Left renal cortex interstitium (tissue), 4 donors: Measurements from ENCODE around the gene FMN2. TPM values are rescaled to one million over a fixed set of nuclear protein-coding genes. Genes with fewer than 3 reads are reported as not detected.
A peak's percentile ranks its signal among the peaks of the same experiment; 100 is the strongest.
"Not testable (repeated sequence)": the region's sequence is repeated elsewhere in the genome, so short reads cannot be mapped to it uniquely, and the experiment has no call there.

ENCODE experiments used
- DNase-seq, 4 donors: peaks; one replicate each; pipeline ENCODE4 v3.0.0-alpha.2; 2013; ENCODE audit warnings: low read depth in 4 of 4, low spot score in 2 of 4, missing footprints in 1 of 4
- polyA plus RNA-seq, 4 donors: library from polyadenylated mRNA; unstranded; fragments of 120-200 nt; gene quantifications; one replicate each; pipeline ENCODE4 v1.2.1, GENCODE V29; 2013; ENCODE audit not compliant: insufficient read length in 4 of 4

FMN2 gene
- polyA plus RNA-seq, 4 donors, result 3.8 to 8.8 (median 6.1) TPM

- no peak for DNase-seq
Observed at GRCh38 chr1:240134596-240134995, 42.9 kb downstream of the FMN2 start.

- no peak for DNase-seq
Observed at GRCh38 chr1:240136402-240136801, 44.7 kb downstream of the FMN2 start.

DNA sequence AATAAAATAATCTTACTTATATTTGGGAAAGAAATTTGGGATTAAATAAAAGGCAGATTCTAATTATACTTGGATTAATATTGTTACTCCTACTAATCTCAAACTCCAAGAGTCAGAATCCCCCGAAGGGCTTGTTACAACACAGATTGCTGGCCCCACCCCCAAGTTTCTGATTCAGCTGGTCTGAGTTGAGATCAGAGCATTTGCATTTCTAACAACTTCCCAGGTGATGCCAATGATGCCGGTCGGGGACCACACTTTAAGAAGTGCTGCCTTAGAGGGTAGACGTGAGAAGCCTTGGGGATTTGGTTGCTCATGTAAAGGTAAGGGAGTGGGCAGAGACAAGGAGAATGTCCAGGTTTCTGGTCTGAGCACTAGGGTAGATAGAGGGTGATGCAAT is 47.2 kb downstream of the FMN2 start:
- DNase-seq, result no peak

GRCh38 chr1:240139511-240139910 is 47.8 kb downstream of the FMN2 start:
- no peak for DNase-seq

GRCh38 chr1:240145120-240145519 is 53.4 kb downstream of the FMN2 start:
- no peak for DNase-seq

GRCh38 chr1:240148333-240148732 is 56.6 kb downstream of the FMN2 start:
- no peak for DNase-seq

DNA sequence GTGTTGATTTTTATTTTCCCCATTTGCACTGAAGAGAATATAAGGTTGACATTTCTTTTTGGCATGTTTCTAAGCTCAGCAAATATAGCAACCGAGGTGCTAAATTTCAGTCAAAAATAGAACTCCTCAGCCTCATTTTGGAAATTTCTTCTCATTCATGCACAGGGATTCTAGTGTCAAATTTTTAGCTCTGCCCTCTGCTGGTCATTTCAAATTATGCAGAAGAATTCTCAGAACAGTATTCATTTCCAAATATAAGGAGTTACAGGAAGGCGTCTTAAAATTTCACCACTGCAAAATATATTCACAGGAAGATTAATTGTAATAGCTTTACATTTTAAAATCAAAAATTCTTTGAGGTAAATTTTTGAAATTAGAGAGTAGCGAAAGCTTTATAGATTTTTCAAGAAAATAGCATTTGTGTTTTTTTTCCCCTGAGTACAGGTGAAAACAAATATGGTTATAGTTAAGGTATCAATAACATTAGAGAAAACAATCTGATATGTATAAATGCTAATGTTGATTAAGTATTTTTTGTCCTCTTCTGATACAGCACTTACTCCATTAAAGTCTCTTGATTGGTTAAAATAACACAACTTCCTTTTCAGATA is 57.9 kb downstream of the FMN2 start:
- peak; percentile 6 to 24 (median 16) for DNase-seq

GRCh38 chr1:240151136-240151735 is 59.6 kb downstream of the FMN2 start:
- DNase-seq, result no peak

- DNase-seq, result no peak
Observed at GRCh38 chr1:240152611-240153297, 61.1 kb downstream of the FMN2 start.

DNA sequence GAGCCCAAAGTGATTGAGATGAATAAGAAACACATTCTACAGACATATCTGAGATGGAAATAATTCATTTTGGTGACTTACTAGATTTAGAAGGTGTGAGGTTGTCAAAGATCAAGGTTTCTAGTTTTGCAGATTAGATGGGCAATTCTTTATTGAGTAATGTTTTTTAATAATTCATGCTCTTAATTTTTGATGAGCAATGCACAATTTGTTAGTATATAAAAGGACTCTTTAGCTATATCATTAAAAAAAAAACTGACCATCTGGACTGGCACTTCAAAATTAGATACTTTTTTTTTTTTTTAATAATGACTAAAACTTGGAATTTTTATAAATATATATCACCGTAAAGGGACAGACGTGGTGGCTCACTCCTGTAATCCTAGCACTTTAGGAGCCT is 63.9 kb downstream of the FMN2 start:
- DNase-seq, result no peak

DNA sequence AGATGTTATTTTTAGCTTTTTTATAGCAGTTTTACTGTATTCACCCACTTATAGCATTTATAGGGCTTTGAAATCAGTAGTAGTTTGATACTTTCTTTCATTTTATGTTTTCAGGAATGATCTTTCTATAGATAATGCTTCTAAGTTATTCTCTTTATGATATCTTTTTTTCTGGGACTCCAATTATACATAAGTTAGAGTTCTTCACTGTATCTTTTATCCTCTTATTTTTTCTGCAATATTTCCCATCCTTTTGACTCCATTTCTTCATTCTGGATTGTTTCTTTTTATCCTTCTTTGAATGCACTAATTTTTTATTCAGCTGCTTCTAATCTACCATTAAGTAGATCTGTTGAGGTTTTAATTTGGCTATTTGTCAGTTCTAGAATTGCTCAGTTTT is 73.1 kb downstream of the FMN2 start:
- no peak for DNase-seq

DNA sequence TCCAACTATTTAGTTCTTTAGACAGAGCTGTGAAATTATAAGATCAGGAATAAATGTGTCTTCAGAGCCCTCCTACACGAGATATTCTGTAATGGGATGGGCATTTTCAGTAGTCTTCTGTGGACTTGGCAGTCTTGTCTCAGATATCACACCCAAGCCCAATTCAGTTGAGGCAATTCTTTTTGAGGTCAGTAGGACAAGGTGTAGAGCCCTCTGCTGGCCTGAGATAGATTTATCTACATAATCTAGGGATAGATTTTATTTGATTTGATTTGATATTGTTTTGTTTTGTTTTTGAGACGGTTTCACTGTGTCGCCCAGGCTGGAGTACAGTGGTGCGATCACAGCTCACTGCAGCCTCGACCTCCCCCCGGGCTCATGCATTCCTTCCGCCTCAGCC is 77.5 kb downstream of the FMN2 start:
- DNase-seq, result no peak

- no peak for DNase-seq
Observed at GRCh38 chr1:240170266-240170665, 78.6 kb downstream of the FMN2 start.

- DNase-seq, result no peak
Observed at GRCh38 chr1:240170806-240171205, 79.1 kb downstream of the FMN2 start.

DNA sequence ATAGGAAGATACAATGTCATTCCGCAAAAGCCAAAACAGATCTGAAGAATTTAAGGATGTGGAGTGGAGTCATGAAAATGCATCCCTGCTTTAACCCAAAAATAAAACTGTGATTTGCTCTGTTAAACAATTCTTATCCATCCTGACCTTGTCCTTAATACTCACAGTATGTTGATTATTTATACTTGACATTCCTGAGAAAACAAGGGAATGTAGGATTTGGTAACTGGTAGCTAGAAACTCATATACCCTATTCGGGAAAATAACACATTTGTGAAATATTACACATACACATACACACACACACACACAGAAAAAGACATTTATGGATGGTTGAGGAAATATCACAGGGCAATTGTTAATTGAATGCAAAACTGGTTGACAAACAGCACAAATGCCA is 80.2 kb downstream of the FMN2 start:
- DNase-seq, result no peak

GRCh38 chr1:240173836-240174235 is 82.2 kb downstream of the FMN2 start:
- DNase-seq, result no peak

DNA sequence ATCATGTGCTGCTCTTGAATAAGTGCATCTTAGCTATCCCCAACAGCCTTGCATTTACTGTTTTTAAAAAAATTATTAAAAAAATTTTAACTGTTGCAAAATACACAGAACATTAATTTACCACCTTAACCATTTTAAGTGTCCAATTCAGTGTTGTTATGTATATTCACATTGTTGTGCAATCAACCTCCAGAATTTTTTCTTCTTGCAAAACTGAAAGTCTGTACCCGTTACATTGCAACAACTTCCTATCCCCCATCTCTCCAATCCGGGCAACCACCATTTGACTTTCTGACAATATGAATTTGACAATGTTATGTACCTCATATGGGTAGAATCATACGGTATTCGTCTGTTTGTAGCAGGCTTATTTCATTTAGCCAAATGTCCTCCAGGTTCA is 83.1 kb downstream of the FMN2 start:
- no peak for DNase-seq

DNA sequence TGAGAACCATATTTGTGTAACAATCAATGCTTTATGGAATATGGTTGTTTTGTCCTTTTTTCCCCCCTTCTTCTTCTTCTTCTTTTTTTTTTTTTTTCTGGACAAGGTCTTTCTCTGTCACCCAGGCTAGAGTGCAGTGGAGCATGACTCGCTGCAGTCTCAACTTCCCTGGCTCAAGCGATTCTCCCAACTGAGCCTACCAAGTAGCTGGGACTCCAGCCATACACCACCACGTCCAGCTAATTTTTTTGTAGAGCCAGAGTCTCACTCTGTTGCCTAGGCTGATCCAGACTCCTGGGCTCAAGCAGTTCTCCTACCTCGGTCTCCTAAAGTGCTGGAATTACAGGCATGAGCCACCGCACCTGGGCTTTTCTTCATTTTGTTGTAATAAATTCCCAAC is 86.7 kb downstream of the FMN2 start:
- no peak for DNase-seq

- DNase-seq, result not testable (repeated sequence)
Observed at GRCh38 chr1:240184682-240185081, 93.0 kb downstream of the FMN2 start.

DNA sequence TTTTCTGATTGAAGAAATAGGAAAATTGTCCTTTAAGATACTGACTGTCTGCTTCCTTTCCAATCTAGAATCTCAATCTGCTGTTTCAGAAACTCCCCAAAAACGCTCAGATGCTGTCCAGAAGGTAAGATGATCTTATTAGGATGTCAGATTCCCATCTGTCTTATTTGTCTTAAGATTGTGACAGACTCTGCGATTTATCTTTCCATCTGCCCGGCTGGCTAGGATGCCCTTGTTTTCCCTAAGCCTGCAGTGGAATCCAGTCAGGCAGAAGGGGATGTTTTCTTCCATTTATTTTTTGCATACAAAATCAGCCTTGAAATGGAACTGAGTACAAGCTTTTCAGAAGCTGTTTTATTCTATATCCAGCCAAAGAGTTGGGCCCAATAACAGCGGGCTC is 96.5 kb downstream of the FMN2 start:
- DNase-seq, result no peak

DNA sequence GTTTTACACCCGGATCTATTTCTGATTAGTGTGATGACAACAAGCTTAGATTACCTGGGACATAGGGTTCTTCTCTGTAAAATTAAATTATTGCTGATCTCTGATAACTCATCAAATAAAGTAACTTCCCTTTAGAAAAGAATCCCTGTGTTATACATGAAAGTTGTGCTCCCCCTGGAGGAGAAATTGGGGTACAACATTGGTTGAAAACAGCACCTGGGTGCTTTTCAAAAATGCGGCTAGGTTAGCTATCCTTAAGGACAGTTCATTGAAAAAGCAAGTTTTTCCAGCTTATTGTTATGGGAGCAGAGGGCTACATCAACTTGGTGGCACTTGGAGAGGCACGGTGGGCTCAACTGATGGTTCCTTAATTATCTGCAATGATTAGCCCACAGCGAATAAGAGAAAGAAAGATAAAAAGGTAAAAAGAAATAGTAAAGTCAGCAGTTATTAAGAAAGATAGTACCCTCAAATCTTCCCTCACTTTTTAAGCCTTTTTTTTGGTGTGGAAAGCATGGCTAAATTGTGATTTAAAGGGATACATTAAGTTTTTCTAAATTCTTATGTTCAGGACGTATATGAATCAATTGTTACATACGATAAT is 97.8 kb downstream of the FMN2 start:
- peak in 3 of 4 donors; percentile 3 to 25 (median 5) for DNase-seq
